Duodenal mucosa (tissue), 2 donors: ENCODE results near the gene LRRFIP1.

Source experiments
- H3K27ac ChIP-seq: one replicate; pipeline ENCODE4 v1.7.0; 2013; ENCODE audit warnings: low read depth, low read length
- H3K27me3 ChIP-seq, 2 donors: one replicate each; pipeline ENCODE4 v1.7.0; 2013; ENCODE audit warnings: low read length in 2 of 2, control low read depth in 1 of 2; ENCODE audit not compliant: insufficient read depth in 2 of 2, control insufficient read depth in 1 of 2
- H3K36me3 ChIP-seq, 2 donors: one replicate each; pipeline ENCODE4 v1.7.0; 2013; ENCODE audit warnings: low read length in 2 of 2, control low read depth in 1 of 2; ENCODE audit not compliant: insufficient read depth in 2 of 2, control insufficient read depth in 1 of 2
- H3K4me1 ChIP-seq, 2 donors: one replicate each; pipeline ENCODE4 v1.7.0; 2013; ENCODE audit warnings: low read length in 2 of 2, control low read depth in 1 of 2; ENCODE audit not compliant: insufficient read depth in 2 of 2, control insufficient read depth in 1 of 2
- H3K4me3 ChIP-seq, 2 donors: one replicate each; pipeline ENCODE4 v1.7.0; 2013; ENCODE audit warnings: low read length in 2 of 2, low read depth in 1 of 2
- H3K9ac ChIP-seq, 2 donors: one replicate each; pipeline ENCODE4 v1.7.0; 2013; ENCODE audit warnings: low read length in 2 of 2, low read depth in 1 of 2
- H3K9me3 ChIP-seq, 2 donors: one replicate each; pipeline ENCODE4 v1.7.0; 2013; ENCODE audit warnings: low read length in 2 of 2, control low read depth in 1 of 2; ENCODE audit not compliant: control insufficient read depth in 1 of 2

The LRRFIP1 gene

DNA sequence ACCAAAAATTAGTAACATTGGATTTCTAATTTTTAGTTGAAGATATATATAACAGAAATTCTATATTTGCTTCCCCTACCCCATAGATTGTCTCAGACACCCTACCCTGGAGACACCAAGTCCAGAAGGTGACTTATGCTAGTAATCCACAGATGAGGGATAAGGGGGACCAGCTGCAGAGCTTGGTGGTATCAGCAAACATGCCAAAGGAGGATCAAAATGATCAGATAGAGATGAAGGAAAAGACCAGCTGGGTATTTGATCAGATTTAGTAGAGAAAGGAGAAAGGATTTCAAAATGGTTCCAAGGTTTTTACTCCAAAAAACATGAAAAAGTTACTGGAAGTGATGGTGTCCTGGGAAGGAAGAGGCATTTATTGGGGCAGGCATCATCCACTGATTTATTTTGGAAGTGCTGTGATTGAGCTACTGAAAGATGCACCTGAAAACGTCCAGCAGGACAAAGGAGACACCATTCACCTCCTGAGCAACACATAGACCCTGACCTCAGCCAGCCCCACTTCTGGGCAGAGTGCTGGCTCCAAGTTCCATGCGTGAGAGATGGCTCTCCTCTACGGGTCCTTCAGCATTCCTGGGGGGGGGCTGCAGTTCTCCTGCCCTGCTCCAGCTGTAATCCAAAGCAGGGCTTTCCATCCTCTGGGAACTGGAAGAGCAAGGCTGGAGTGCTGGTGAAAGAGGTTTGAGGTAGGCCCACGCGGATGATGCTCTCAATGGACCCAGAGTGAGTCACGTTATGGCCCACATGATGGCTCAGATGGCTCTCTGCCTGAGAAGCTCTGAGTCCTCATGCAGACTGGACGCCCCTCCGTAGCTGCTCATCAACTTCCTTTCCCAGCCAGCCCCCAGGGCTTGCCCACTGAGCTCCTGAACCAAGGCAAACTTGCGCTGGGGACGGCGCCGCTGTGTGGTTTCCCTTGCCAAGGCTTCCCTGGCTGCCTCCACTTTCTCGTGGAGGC is 3.7 kb upstream of the LRRFIP1 start:
- Histone ChIP-seq H3K36me3 (no peaks in the 10 kb centered on the region), H3K4me3 (no peak overlapping the region), H3K9me3 (no peaks in the 10 kb centered on the region), H3K9ac (no peak overlapping the region), H3K27ac (no peak overlapping the region), H3K4me1 (peaks cover 7 to 17% of the 10 kb centered on the region in 2 donors), H3K27me3 (peaks cover 14 to 19% of the 10 kb centered on the region in 2 donors)

DNA sequence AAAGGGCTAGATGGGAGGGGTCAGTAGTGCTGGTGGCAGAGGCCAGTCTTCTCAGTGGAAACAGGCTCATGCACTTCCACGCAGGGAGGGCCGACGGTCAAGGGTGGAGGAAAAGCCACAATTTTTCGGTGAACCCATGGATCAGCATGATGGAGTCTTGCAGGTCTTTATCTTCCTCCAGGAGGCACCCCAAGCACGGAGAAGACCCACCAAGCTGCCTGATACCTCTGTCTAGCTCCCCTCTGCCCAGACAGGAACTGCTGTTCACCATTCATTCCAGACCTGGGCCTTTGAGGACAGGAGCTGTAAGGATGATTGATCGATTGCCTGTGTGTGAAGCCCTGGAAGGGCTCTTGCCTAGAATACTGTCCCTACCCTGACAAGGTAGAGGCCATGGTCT is 2.8 kb upstream of the LRRFIP1 start:
- Histone ChIP-seq H3K27ac (no peak overlapping the region), H3K4me1 (peaks cover 11 to 19% of the 10 kb centered on the region in 2 donors), H3K9me3 (no peaks in the 10 kb centered on the region), H3K27me3 (peaks cover 20 to 22% of the 10 kb centered on the region in 2 donors), H3K36me3 (no peaks in the 10 kb centered on the region), H3K4me3 (no peak overlapping the region), H3K9ac (no peak overlapping the region)

DNA sequence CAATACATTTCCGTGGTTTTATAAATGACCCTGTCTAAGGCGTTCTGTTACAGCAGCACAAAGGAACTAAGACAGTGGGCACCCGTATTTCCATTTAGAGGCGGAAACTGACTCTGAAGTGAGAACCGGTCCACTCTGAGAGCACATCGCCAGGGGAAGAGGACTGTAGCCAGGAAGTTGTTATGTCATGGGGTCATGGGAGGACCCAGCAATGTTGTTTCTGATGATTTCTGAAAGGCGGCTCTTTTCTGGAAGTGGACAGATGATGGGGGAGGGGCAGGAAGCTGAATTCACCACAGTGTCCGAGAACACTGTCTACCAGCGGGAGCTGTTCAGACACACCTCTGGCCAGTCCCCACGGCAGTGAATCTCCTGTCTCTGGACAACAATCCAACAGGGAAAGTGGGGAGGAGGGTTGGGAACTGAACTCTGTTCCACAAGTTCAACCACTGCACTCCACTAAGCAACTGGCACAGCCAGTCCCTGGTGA is 2.1 kb upstream of the LRRFIP1 start:
- Histone ChIP-seq H3K27me3 (peaks cover 20 to 22% of the 10 kb centered on the region in 2 donors), H3K9ac (no peak overlapping the region), H3K9me3 (no peaks in the 10 kb centered on the region), H3K36me3 (no peaks in the 10 kb centered on the region), H3K4me1 (peaks cover 11 to 19% of the 10 kb centered on the region in 2 donors), H3K27ac (no peak overlapping the region), H3K4me3 (no peak overlapping the region)

DNA sequence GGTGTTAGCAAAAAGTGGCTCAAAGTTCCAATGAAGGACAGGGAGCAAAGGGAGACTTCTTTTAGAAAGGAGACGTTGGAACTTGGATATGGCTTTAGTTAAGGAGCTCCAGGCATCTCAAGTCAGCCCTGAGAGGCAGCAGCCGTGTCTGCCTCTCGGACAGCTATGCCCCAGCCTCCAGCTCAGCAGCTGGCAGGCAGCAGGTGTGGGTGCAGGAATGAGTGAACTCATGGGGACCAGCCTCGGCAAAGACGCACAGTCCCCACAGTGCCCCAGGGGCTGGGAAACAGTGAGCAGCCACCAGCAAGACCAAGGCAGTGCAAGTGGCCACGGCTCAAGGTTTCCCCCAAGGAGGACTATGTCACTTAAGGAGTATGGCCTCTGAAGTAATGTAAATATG is 1.6 kb upstream of the LRRFIP1 start:
- no peak overlapping the region for H3K9ac ChIP-seq
- no peaks in the 10 kb centered on the region for H3K9me3 ChIP-seq
- H3K4me1 ChIP-seq = peaks cover 11 to 19% of the 10 kb centered on the region in 2 donors
- no peak overlapping the region for H3K4me3 ChIP-seq
- peaks cover 20 to 25% of the 10 kb centered on the region in 2 donors for H3K27me3 ChIP-seq
- H3K27ac ChIP-seq = no peak overlapping the region
- no peaks in the 10 kb centered on the region for H3K36me3 ChIP-seq

DNA sequence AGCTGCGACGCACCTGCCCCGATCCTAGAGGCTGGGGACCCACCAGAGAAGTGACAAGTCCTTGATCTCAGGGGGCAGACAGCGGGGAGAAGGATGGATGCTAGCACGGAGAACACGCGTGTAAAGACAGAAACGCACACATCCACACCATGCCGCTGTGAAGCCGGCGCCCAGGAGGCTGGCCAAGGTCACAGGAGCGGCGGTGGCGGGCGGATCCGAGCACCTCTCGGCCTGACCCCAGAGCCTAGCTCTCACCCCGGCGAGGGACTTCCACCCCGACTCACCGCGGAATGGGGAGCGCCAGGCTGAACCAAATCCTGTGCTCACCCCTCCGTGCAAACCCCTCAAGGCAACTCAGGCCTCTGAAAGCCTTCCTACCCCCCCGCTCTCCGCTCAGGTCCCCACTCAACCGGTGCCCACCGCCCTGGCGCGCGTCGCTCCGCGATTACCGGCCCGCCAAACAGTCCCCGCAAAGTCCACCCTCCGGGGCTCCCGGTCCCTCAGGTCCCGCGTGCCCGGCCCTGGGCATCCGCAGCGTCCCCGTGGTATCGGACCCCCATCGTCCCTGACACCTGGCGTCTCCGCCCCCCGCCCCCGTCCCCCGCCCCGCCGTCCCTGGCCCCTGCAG is 460 bp upstream of the LRRFIP1 start:
- no peaks in the 10 kb centered on the region for H3K36me3 ChIP-seq
- H3K9ac ChIP-seq = no peak overlapping the region
- no peaks in the 10 kb centered on the region for H3K9me3 ChIP-seq
- no peak overlapping the region for H3K27ac ChIP-seq
- peaks cover 11 to 19% of the 10 kb centered on the region in 2 donors for H3K4me1 ChIP-seq
- peaks cover 20 to 25% of the 10 kb centered on the region in 2 donors for H3K27me3 ChIP-seq
- H3K4me3 ChIP-seq = peak overlapping the region; percentile 11 to 28

DNA sequence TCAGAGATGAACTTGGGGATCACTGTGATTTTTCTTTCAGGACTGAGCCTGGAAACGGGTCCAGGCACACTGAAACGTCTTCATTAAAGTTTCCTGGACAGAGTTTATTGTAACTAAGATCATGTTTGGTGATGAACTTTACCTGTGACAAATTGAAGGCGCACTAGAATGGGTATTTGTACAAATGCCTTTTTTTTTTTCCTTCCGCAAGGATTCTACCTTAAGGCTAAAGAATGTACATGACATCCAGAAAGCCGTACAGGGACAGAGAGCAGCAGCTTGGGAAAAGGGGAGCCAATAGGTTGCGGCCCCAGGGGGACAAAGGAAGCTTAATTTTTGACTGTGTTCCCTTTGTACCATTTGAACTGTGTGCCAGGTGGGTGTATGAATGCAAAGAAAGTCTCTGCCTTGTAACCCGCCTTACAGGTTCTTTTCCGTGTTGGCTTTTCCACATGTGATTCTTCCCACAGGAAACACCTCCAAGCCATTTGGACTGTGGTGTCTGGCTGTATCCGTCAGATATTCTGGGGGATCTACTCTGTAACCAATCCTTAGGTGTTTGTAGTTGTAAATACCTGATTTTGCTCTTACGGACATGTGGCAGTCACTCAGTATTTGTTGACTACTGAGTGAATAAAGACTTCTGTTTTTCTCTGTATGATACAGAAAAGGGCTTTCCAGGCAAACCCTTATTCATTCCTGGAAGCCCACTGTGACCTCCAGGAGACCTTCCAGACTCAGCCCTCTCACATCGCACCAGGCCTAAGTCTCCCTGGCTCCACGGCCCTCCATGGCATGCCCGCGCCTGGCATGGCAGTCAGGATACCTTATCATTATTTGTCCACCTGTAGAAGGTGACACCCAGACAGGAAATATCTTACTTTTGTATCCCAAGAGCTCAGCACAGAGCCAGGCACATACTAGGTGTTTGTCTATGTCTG is 1.1 kb downstream of the LRRFIP1 start:
- peaks cover 11 to 19% of the 10 kb centered on the region in 2 donors for H3K4me1 ChIP-seq
- H3K27ac ChIP-seq = no peak overlapping the region

DNA sequence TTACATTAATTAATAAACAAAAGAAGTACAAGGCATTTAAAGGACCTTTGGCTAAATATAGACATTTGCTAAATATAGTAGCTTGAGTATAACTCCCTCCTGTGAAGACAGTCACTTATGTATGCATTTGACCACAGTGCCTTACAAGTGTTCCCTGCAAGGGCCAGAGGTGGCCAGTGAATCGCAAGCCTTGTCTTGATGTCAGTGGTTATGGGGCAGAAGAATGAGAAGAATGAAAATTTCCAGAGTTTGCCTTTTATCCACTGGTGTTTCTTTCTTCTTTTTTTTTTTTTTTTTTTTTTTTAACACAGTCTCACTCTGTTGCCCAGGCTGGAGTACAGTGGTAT is 1.8 kb downstream of the LRRFIP1 start:
- Histone ChIP-seq H3K4me1 (peaks cover 11 to 19% of the 10 kb centered on the region in 2 donors), H3K9ac (no peak overlapping the region), H3K9me3 (no peaks in the 10 kb centered on the region), H3K4me3 (no peak overlapping the region), H3K27ac (no peak overlapping the region), H3K36me3 (no peaks in the 10 kb centered on the region), H3K27me3 (peaks cover 20 to 25% of the 10 kb centered on the region in 2 donors)

More for the DNA sequence above, 1.1 kb downstream of the LRRFIP1 start:
- no peak overlapping the region for H3K9ac ChIP-seq
- H3K4me3 ChIP-seq = peak overlapping the region; percentile 32 to 64
- H3K9me3 ChIP-seq = no peaks in the 10 kb centered on the region
- peaks cover 20 to 25% of the 10 kb centered on the region in 2 donors for H3K27me3 ChIP-seq
- no peaks in the 10 kb centered on the region for H3K36me3 ChIP-seq

DNA sequence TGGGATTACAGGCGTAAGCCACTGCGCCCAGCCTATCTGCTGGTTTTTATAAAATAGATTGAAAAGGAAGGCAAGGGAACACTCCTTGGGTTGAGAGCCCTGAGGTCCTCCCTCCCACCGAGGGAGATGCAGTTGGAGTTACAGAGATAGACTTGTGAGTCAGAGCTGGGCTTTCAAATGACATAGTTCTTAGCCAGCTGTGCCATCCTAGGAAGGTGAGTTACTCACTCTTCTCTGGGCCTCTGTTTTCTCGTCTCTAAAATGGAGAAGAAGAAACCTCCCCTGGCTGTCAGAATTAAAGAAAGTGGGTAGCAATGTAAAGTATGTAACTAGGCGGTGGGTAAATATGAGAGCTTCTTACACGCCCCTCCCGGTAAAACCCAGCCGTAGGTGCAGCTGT is 2.4 kb downstream of the LRRFIP1 start:
- peaks cover 0 to 4% of the 10 kb centered on the region in 2 donors for H3K9me3 ChIP-seq
- H3K36me3 ChIP-seq = no peaks in the 10 kb centered on the region
- peaks cover 11 to 19% of the 10 kb centered on the region in 2 donors for H3K4me1 ChIP-seq
- no peak overlapping the region for H3K9ac ChIP-seq
- no peak overlapping the region for H3K27ac ChIP-seq
- peaks cover 20 to 25% of the 10 kb centered on the region in 2 donors for H3K27me3 ChIP-seq
- no peak overlapping the region for H3K4me3 ChIP-seq

DNA sequence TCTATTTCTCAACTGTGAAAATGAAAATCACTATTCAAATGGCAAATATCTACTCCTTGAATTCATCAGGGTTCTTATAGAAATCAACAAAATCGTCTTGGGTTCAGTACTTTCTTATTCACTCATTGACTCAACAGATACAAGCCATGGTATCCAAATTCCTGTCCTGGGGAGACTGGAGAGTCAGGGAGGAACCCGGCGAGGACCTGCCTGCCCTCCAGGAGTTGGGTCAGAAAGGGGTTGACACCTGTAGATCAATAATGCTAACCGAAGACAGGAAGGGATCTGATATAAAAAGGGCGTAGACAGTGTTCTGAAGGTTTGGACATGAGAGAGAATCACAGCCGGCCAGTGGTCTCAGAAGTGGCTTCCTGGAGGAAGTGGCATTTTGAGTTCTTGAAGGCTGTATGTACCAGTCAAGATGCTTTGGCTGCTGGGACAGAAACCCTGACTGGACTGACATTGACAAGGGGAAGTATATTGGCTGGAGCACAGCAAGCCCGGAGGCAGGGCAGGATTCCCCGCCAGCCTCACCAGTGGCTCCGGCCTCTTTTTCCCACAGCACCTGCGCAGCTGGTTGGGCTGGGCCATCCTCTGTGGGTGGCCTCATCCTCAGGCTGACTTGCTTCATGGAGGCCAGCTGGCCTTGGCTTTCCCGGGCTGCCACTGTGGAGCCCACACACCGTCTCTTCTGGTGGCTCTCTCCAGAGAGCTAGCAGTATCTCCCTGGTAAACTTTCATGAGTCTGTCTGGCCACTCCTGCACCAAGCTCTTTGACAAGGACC is 3.0 kb downstream of the LRRFIP1 start:
- no peak overlapping the region for H3K9ac ChIP-seq
- no peaks in the 10 kb centered on the region for H3K36me3 ChIP-seq
- H3K9me3 ChIP-seq = peaks cover 0 to 4% of the 10 kb centered on the region in 2 donors
- H3K4me3 ChIP-seq = no peak overlapping the region
- H3K4me1 ChIP-seq = peaks cover 11 to 19% of the 10 kb centered on the region in 2 donors
- H3K27ac ChIP-seq = no peak overlapping the region
- H3K27me3 ChIP-seq = peaks cover 20 to 25% of the 10 kb centered on the region in 2 donors
